Upper lobe of right lung (tissue), 1 donor: ENCODE data around the gene PCSK2. TPM values are rescaled to one million over a fixed set of nuclear protein-coding genes. Genes with fewer than 3 reads are reported as not detected.

Experiments used
- ATAC-seq: fragments of 200-7000 bp; cut with Tn5 transposase; one replicate; pipeline ENCODE4 v1.9.1; 2020; ENCODE audit warnings: mild to moderate bottlenecking, moderate library complexity
- DNase-seq: peaks from one replicate; pipeline ENCODE4 v3.0.0-alpha.2; 2020
- H3K27ac ChIP-seq: fragments of 200-600 bp; one replicate; pipeline ENCODE4 v1.8.0; 2022
- H3K27me3 ChIP-seq: fragments of 200-600 bp; one replicate; pipeline ENCODE4 v1.8.0; 2022; ENCODE audit warnings: mild to moderate bottlenecking
- H3K36me3 ChIP-seq: fragments of 200-600 bp; one replicate; pipeline ENCODE4 v1.8.0; 2022
- H3K4me1 ChIP-seq: fragments of 200-600 bp; one replicate; pipeline ENCODE4 v1.8.0; 2022
- H3K4me3 ChIP-seq: fragments of 200-600 bp; one replicate; pipeline ENCODE4 v1.8.0; 2022; ENCODE audit warnings: mild to moderate bottlenecking
- H3K9me3 ChIP-seq: fragments of 200-600 bp; one replicate; pipeline ENCODE4 v1.8.0; 2022
- intact Hi-C: fragments of 100-400 bp; cut with DNase I; formaldehyde crosslinking; loops from one replicate; pipeline ENCODE4 v1.11.0; 2022
- total RNA-seq: library from RNA; stranded (reverse); fragmentation: NEBNext Ultra II Directional; extraction: Animal tissue kit (Norgen Biotek cat#: 25700); gene quantifications from one replicate; pipeline ENCODE4 v1.2.1, GENCODE V29; 2021
- TF ChIP-seq, protein P1 (sequence below): fragments of 200-600 bp; IDR thresholded peaks from one replicate; pipeline ENCODE4 v1.8.0; 2022; ENCODE audit warnings: antibody characterized with exemption
- donor health status: DM: no; HTN: yes; CAD: no; lungs with severe emphysema.

The PCSK2 gene
- total RNA-seq, 1 donor from 2014 or later: 17.7 TPM

DNA sequence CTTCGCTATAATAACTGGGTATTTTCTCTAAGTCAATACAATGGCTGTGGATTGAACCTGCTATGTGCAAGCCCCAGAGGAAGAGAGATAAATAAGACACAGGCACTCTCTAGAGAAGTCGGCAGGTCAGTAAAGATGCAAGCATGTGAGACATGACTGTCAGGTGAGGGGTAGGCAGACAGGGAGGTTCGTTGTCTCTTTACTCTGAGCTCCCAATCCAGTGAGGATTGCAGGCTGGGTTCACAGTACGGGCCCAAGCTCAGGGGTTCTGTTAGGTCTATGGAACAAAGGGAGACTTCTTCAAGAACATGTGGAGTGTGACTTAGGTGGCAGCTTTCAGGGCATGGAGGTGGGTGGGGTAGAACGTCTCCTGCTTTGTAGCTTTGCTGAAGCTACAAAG lies 147.2 kb downstream of the PCSK2 start:
- Histone ChIP-seq H3K9me3 (no peaks in the 10 kb centered on the region), H3K4me1 (no peaks in the 10 kb centered on the region), H3K27me3 (no peaks in the 10 kb centered on the region), H3K27ac (no peak overlapping the region), H3K36me3 (no peaks in the 10 kb centered on the region), H3K4me3 (no peak overlapping the region)
- ATAC-seq (no peak), DNase-seq (no peak)
- TF ChIP-seq, protein P1, sequence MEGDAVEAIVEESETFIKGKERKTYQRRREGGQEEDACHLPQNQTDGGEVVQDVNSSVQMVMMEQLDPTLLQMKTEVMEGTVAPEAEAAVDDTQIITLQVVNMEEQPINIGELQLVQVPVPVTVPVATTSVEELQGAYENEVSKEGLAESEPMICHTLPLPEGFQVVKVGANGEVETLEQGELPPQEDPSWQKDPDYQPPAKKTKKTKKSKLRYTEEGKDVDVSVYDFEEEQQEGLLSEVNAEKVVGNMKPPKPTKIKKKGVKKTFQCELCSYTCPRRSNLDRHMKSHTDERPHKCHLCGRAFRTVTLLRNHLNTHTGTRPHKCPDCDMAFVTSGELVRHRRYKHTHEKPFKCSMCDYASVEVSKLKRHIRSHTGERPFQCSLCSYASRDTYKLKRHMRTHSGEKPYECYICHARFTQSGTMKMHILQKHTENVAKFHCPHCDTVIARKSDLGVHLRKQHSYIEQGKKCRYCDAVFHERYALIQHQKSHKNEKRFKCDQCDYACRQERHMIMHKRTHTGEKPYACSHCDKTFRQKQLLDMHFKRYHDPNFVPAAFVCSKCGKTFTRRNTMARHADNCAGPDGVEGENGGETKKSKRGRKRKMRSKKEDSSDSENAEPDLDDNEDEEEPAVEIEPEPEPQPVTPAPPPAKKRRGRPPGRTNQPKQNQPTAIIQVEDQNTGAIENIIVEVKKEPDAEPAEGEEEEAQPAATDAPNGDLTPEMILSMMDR: no peak
- intact Hi-C loops: no loop called here

GRCh38 chr20:17376031-17376430 lies 149.2 kb downstream of the PCSK2 start:
- H3K9me3 ChIP-seq: no peaks in the 10 kb centered on the region
- intact Hi-C loops: no loop called here
- DNase-seq: no peak

DNA sequence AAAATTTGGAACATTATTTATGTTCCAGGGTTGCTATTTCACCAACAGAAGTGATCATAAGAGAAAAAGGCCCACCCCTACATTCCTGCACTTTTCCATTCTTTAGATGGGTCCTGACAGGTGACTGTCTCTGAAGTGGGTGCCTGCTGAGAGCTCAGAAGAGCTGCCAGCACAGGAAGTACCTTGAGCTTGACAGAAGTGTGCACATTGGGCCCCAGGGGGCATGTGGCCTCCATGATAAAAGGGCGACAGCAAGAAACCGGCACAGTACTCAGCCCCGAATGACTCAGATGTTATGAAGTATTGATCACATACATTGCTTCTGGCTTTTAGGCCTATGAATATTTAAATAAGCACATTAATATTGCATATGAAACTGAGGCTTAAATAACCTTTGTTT lies 150.4 kb downstream of the PCSK2 start:
- Histone ChIP-seq H3K4me3 (no peak overlapping the region), H3K27ac (no peak overlapping the region), H3K27me3 (no peaks in the 10 kb centered on the region), H3K4me1 (no peaks in the 10 kb centered on the region), H3K36me3 (no peaks in the 10 kb centered on the region), H3K9me3 (no peaks in the 10 kb centered on the region)
- intact Hi-C loops: no loop called here
- DNase-seq: no peak
- TF ChIP-seq, protein P1: no peak
- no peak for ATAC-seq

More at GRCh38 chr20:17376031-17376430, 149.2 kb downstream of the PCSK2 start:
- no peak overlapping the region for H3K27ac ChIP-seq
- no peaks in the 10 kb centered on the region for H3K27me3 ChIP-seq
- H3K36me3 ChIP-seq: no peaks in the 10 kb centered on the region
- ATAC-seq: no peak
- no peaks in the 10 kb centered on the region for H3K4me1 ChIP-seq
- H3K4me3 ChIP-seq: no peak overlapping the region
- TF ChIP-seq, protein P1: no peak

- Histone ChIP-seq H3K27ac (no peak overlapping the region), H3K4me3 (no peak overlapping the region), H3K36me3 (no peaks in the 10 kb centered on the region), H3K27me3 (no peaks in the 10 kb centered on the region), H3K4me1 (no peaks in the 10 kb centered on the region), H3K9me3 (no peaks in the 10 kb centered on the region)
- ATAC-seq: no peak
- TF ChIP-seq, protein P1: no peak
- DNase-seq: no peak
- intact Hi-C loops: no loop called here
These were observed 152.8 kb downstream of the PCSK2 start for GRCh38 chr20:17379651-17380050.

DNA sequence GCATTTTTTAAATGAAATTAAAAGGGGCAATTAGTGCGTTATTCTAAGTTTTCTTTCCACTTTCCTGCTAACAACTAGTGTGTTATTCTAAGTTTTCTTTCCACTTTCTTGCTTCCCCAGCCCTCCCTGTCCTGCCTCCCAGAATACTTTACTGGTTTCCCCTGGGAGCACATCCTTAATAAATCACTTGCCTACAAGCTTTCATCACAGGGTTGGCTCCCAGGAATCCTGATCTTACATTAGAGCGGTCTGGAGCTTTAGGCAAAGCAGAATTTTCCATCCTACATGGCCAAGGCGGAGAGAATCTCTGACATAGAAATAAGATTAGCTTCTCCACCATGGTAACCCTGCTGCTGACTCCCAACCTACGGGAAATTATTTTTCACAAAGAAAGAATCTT lies 154.0 kb downstream of the PCSK2 start:
- TF ChIP-seq, protein P1: no peak
- no peaks in the 10 kb centered on the region for H3K36me3 ChIP-seq
- DNase-seq: no peak
- H3K9me3 ChIP-seq: no peaks in the 10 kb centered on the region
- intact Hi-C loops: no loop called here
- H3K4me3 ChIP-seq: no peak overlapping the region
- H3K4me1 ChIP-seq: no peaks in the 10 kb centered on the region
- ATAC-seq: no peak
- no peaks in the 10 kb centered on the region for H3K27me3 ChIP-seq
- H3K27ac ChIP-seq: no peak overlapping the region

- H3K27me3 ChIP-seq: no peaks in the 10 kb centered on the region
- ATAC-seq (no peak), DNase-seq (no peak)
- H3K27ac ChIP-seq: no peak overlapping the region
- H3K36me3 ChIP-seq: no peaks in the 10 kb centered on the region
- no peaks in the 10 kb centered on the region for H3K4me1 ChIP-seq
- TF ChIP-seq, protein P1: no peak
- intact Hi-C loops: no loop called here
- no peaks in the 10 kb centered on the region for H3K9me3 ChIP-seq
- H3K4me3 ChIP-seq: no peak overlapping the region
These were observed 154.9 kb downstream of the PCSK2 start for GRCh38 chr20:17381724-17382123.
